Retinal pigment epithelial cell (primary cell): ENCODE results near the gene PHLDA1.

ENCODE experiments used
- DNase-seq: peaks from one replicate; pipeline ENCODE4 v3.0.0-alpha.2; 2010; ENCODE audit warnings: low read depth
- H3K4me3 ChIP-seq: 2 replicates; pipeline ENCODE4 v1.5.1; 2011; ENCODE audit warnings: mild to moderate bottlenecking, low read length, control low read depth, moderate library complexity
- TF ChIP-seq, protein P1 (sequence below): conservative IDR thresholded peaks from 2 replicates; pipeline ENCODE4 v1.5.1; 2011; ENCODE audit warnings: low read depth, low read length, control low read depth, inconsistent platforms

Gene PHLDA1

GRCh38 chr12:75978677-75979076 is 52.9 kb downstream of the PHLDA1 start:
- DNase-seq, result no peak
- no peak overlapping the region for H3K4me3 ChIP-seq
- TF ChIP-seq, protein P1, sequence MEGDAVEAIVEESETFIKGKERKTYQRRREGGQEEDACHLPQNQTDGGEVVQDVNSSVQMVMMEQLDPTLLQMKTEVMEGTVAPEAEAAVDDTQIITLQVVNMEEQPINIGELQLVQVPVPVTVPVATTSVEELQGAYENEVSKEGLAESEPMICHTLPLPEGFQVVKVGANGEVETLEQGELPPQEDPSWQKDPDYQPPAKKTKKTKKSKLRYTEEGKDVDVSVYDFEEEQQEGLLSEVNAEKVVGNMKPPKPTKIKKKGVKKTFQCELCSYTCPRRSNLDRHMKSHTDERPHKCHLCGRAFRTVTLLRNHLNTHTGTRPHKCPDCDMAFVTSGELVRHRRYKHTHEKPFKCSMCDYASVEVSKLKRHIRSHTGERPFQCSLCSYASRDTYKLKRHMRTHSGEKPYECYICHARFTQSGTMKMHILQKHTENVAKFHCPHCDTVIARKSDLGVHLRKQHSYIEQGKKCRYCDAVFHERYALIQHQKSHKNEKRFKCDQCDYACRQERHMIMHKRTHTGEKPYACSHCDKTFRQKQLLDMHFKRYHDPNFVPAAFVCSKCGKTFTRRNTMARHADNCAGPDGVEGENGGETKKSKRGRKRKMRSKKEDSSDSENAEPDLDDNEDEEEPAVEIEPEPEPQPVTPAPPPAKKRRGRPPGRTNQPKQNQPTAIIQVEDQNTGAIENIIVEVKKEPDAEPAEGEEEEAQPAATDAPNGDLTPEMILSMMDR, result no peak

DNA sequence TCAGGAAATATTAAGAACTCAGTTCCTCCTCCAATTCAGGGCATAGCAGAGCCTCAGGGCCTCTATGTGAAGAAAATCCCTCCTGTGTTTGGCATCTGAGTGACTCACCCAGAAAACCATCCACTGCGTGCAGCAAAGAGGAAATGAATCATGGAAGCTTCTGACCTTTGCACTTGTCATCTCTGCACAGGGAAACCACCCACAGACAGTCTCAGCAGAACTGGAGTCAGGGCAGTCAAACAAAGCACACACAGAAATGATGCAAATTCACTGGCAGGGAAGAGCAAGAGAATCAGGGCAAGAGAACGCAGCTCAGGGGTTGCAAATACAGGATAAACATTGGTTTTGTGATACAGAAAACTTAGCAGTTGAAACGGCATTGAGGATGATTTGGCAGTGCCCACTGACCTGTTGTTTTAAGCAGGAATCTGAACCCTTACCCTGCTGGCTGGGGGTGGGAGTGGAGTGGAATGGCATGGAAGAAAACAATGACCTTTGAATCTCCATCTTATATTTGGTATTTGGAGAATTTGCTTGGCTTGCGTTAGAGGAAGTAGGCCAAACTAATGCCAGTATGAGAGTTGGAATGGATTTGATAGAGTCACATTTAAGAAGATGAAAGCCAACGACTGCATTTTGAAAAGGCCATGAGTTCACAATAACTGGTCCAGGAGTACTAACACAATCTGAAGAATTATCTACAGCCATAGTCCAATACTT is 53.5 kb downstream of the PHLDA1 start:
- no peak overlapping the region for H3K4me3 ChIP-seq
- TF ChIP-seq, protein P1, result peak; percentile 12

GRCh38 chr12:75977590-75977951 is 54.0 kb downstream of the PHLDA1 start:
- DNase-seq, result no peak
- TF ChIP-seq, protein P1, result no peak
- no peak overlapping the region for H3K4me3 ChIP-seq

More for the DNA sequence above, 53.5 kb downstream of the PHLDA1 start:
- DNase-seq, result peak; percentile 98

DNA sequence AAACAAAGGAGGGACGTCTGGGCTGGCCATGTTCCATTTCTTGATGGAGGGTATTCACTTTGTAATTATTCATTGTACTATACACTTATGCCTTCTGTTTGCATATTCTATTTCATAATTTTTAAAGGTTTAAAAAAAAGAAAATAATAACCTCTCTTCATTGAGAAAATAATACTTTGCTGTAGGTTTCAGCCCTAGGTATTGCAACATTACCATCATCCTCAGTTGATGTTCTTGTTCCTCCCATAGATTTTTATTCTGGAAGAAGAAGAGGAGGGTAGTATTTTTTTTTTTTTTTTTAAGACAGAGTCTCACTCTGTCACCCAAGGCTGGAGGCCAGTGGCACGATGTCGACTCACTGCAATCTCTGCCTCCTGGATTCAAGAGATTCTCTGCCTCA is 54.7 kb downstream of the PHLDA1 start:
- no peak overlapping the region for H3K4me3 ChIP-seq
- no peak for DNase-seq
- TF ChIP-seq, protein P1, result no peak

GRCh38 chr12:75976113-75976512 is 55.5 kb downstream of the PHLDA1 start:
- DNase-seq, result no peak
- TF ChIP-seq, protein P1, result no peak
- no peak overlapping the region for H3K4me3 ChIP-seq

- DNase-seq, result no peak
- TF ChIP-seq, protein P1, result no peak
- no peak overlapping the region for H3K4me3 ChIP-seq
Measured at GRCh38 chr12:75975702-75976101, 55.9 kb downstream of the PHLDA1 start.
